RWPE1 (cell line): ENCODE measurements around the gene GH2.
A peak's percentile ranks its signal among the peaks of the same experiment; 100 is the strongest.

ENCODE experiments used
- CTCF ChIA-PET: fragments of 350-600 bp; sonication (Branson Sonifier 250); formaldehyde crosslinking; extraction: SDS; loops from one replicate; lab custom pipeline; 2021; lab: Yijun Ruan, JAX
- POLR2A ChIA-PET: fragments of 400-600 bp; formaldehyde crosslinking; extraction: SDS; loops from one replicate; lab custom pipeline; 2020; ENCODE audit warnings: antibody characterized with exemption; ENCODE audit not compliant: low non-redundant PET; lab: Yijun Ruan, JAX
- DNase-seq: peaks from one replicate; pipeline ENCODE4 v3.0.0; 2012; ENCODE audit warnings: low spot score
- H3K27ac ChIP-seq: fragments of 450-650 bp; 2 replicates; pipeline ENCODE4 v1.5.1; 2017
- CTCF ChIP-seq: fragments of 450-650 bp; conservative IDR thresholded peaks from 2 replicates; pipeline ENCODE4 v1.5.1; 2017; ENCODE audit warnings: low read depth, mild to moderate bottlenecking

GH2 gene

GRCh38 chr17:63830278-63830677, 51.5 kb downstream of the GH2 start:
- TF ChIP-seq CTCF, result no peak
- ChIA-PET POLR2A (no interaction called here), CTCF (interaction anchor here (0.7 to 0.8 kb wide), 2 partner anchors 19 to 40 kb away, joined by 3 read pairs; no protein-coding TSS in a partner anchor)
- H3K27ac ChIP-seq, result peak overlapping the region; percentile 63
- no peak for DNase-seq
